OCI-LY3 (cell line): ENCODE measurements around the gene PPT2.
"Not testable (repeated sequence)": the region's sequence is repeated elsewhere in the genome, so short reads cannot be mapped to it uniquely, and the experiment has no call there.

Experiments
- EZH2phosphoT487 ChIP-seq: fragments of 200-600 bp; shearing (Covaris generic); IDR thresholded peaks from 2 replicates; pipeline ENCODE4 v1.6.1; 2018; ENCODE audit warnings: antibody characterized with exemption, mixed run types, low read depth
- TF ChIP-seq, protein P1 (sequence below): fragments of 200-600, 300-600 bp; sonication (generic); IDR thresholded peaks from 2 replicates; pipeline ENCODE4 v1.5.1; 2014; ENCODE audit warnings: antibody characterized with exemption, low read length, low read depth

DNA sequence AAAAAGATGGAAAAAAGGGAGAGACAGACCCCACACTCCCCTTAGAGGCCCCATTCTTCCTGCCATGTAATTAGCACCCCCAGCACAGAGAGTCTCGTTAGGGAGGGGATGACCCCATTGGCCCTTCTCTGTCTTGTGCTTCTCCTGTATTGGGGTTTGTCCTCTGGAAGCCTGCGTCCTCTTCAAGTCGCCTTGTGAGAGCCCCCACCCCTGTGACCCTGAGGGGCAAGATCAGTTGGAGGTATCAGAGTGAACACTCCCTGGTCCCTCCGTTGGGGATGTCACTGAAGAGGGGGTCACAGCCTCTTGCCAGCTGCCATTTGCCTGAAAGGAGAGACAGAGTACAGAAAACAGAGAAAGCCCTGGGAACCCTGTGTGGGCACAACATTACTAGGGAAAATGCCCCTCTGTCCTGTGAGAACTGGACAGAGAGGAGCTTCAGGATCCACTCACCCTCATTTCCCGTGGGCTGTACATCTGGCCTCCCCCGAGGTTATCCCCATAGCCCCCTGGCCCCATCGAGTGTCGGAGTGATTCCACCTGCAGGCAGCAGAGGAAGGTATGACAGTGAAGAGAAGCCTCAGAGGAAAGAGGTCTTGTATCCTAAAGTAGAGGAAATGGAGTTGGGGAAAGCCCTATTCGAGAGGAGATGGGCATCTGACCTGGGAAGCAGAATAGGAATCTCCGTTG is 32.4 kb downstream of the PPT2 start:
- TF ChIP-seq, protein P1, sequence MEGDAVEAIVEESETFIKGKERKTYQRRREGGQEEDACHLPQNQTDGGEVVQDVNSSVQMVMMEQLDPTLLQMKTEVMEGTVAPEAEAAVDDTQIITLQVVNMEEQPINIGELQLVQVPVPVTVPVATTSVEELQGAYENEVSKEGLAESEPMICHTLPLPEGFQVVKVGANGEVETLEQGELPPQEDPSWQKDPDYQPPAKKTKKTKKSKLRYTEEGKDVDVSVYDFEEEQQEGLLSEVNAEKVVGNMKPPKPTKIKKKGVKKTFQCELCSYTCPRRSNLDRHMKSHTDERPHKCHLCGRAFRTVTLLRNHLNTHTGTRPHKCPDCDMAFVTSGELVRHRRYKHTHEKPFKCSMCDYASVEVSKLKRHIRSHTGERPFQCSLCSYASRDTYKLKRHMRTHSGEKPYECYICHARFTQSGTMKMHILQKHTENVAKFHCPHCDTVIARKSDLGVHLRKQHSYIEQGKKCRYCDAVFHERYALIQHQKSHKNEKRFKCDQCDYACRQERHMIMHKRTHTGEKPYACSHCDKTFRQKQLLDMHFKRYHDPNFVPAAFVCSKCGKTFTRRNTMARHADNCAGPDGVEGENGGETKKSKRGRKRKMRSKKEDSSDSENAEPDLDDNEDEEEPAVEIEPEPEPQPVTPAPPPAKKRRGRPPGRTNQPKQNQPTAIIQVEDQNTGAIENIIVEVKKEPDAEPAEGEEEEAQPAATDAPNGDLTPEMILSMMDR: not testable (repeated sequence)
- TF ChIP-seq EZH2phosphoT487: not testable (repeated sequence)
